K562 (cell line): Measurements from ENCODE around the gene MRRF. TPM values are rescaled to one million over a fixed set of nuclear protein-coding genes. Genes with fewer than 3 reads are reported as not detected.
A peak's percentile ranks its signal among the peaks of the same experiment; 100 is the strongest.

ENCODE experiments used
- BDP1 ChIP-seq: IDR thresholded peaks from 3 replicates; pipeline ENCODE4 v1.6.1; 2011; ENCODE audit not compliant: insufficient read length, insufficient read depth
- BRD9 ChIP-seq: fragments of 450-650 bp; IDR thresholded peaks from 2 replicates; pipeline ENCODE4 v1.6.1; 2018; ENCODE audit warnings: low read depth; ENCODE audit not compliant: partially characterized antibody
- CAMTA2 ChIP-seq: fragments of 250-450 bp; sonication (Bioruptor Pico); conservative IDR thresholded peaks from 2 replicates; pipeline ENCODE4 v1.5.1; 2022
- CCNT2 ChIP-seq: IDR thresholded peaks from 2 replicates; pipeline ENCODE4 v1.6.1; 2011; ENCODE audit warnings: borderline replicate concordance, low read depth, mild to moderate bottlenecking, moderate library complexity, mixed read lengths, low read length; ENCODE audit not compliant: insufficient read length; ENCODE audit errors: extremely low read depth
- DIDO1 ChIP-seq: fragments of 450-650 bp; IDR thresholded peaks from 2 replicates; pipeline ENCODE4 v1.6.1; 2016; ENCODE audit warnings: low read depth, missing biosample characterization, missing genetic modification characterization
- ELF4 ChIP-seq: fragments of 450-650 bp; formaldehyde crosslinking; IDR thresholded peaks from 2 replicates; pipeline ENCODE4 v1.4.0; 2022; ENCODE audit warnings: missing genetic modification characterization
- MCM5 ChIP-seq: fragments of 450-650 bp; IDR thresholded peaks from 2 replicates; pipeline ENCODE4 v1.6.1; 2016; ENCODE audit warnings: low read depth
- NR3C1 ChIP-seq: sonication (generic); formaldehyde crosslinking; IDR thresholded peaks from 2 replicates; pipeline ENCODE4 v1.8.1; 2022; ENCODE audit warnings: missing genetic modification reagents
- PCBP2 ChIP-seq: fragments of 200-400 bp; formaldehyde crosslinking; IDR thresholded peaks from 2 replicates; pipeline ENCODE4 v1.6.1; 2018; ENCODE audit warnings: low read length, low read depth, mild to moderate bottlenecking, moderate library complexity; ENCODE audit not compliant: poor library complexity, severe bottlenecking
- POLR2A ChIP-seq: fragments of 450-650 bp; conservative IDR thresholded peaks from 2 replicates; pipeline ENCODE4 v1.6.1; 2016
- POLR2H ChIP-seq: IDR thresholded peaks from 2 replicates; pipeline ENCODE4 v1.6.1; 2016; ENCODE audit warnings: missing genetic modification characterization, low read depth, mild to moderate bottlenecking, control low read depth, missing compliant biosample characterization, moderate library complexity
- RBM22 ChIP-seq: fragments of 200-400 bp; formaldehyde crosslinking; IDR thresholded peaks from 2 replicates; pipeline ENCODE4 v1.6.1; 2018; ENCODE audit warnings: low read length, low read depth; ENCODE audit not compliant: poor library complexity, severe bottlenecking
- RBM25 ChIP-seq: fragments of 200-400 bp; formaldehyde crosslinking; IDR thresholded peaks from 2 replicates; pipeline ENCODE4 v1.6.1; 2018; ENCODE audit warnings: low read length, low read depth, moderate library complexity; ENCODE audit not compliant: severe bottlenecking
- SMAD1 ChIP-seq: fragments of 150-350 bp; IDR thresholded peaks from 2 replicates; pipeline ENCODE4 v1.6.1; 2014; ENCODE audit warnings: low read length, low read depth; ENCODE audit not compliant: partially characterized antibody
- TAF15 ChIP-seq: fragments of 200-400 bp; formaldehyde crosslinking; IDR thresholded peaks from 2 replicates; pipeline ENCODE4 v1.6.1; 2017; ENCODE audit warnings: mild to moderate bottlenecking, low read depth, low read length, moderate library complexity
- ZBTB7A ChIP-seq: IDR thresholded peaks from 2 replicates; pipeline ENCODE4 v1.6.1; 2011; ENCODE audit warnings: low read depth, mild to moderate bottlenecking, low read length, moderate library complexity, borderline replicate concordance; ENCODE audit not compliant: control insufficient read depth
- polyA plus RNA-seq, 8 experiments: library from polyadenylated mRNA; depleted of rRNA in 4 of 8; stranded (reverse) in 5 of 8; unstranded in 3 of 8; fragments of >200 nt; fragmentation: Nextera tagmentation in 2 of 8; fragmentation: Illumina TruSeq in 1 of 8; extraction: Ambion mirVana in 2 of 8; extraction: Trizol in 1 of 8; gene quantifications; 2 replicates each; pipeline versions ENCODE4 v1.2.1 to v1.2.3, GENCODE V29; 2011 to 2014; ENCODE audit warnings: inconsistent platforms in 1 of 8, missing spikeins in 1 of 8
- total RNA-seq, 7 experiments: library from RNA; depleted of rRNA in 6 of 7; stranded (reverse); fragments of >200 nt in 6 of 7; fragmentation: Illumina TruSeq in 2 of 7; extraction: Trizol in 2 of 7; gene quantifications; 2 replicates each; pipeline versions ENCODE4 v1.2.1 to v1.2.3, GENCODE V29; 2011 to 2021; ENCODE audit warnings: low replicate concordance in 1 of 7
- TF ChIP-seq, protein P1 (sequence below): IDR thresholded peaks from 3 replicates; pipeline ENCODE4 v1.6.1; 2011; ENCODE audit warnings: borderline replicate concordance, mild to moderate bottlenecking; ENCODE audit not compliant: insufficient read length, insufficient read depth
- TF ChIP-seq, protein P2 (sequence below): fragments of 200-600 bp; sonication (generic); IDR thresholded peaks from one replicate; pipeline ENCODE4 v1.6.1; 2012; ENCODE audit warnings: mild to moderate bottlenecking, low read depth, low read length, inconsistent platforms

MRRF gene
- total and polyA plus RNA-seq, 9 of the 15 experiments (the other 6 are each of a cell fraction or from before 2014, with no cell fraction given): 55.0 to 105 (median 81.2) TPM

DNA sequence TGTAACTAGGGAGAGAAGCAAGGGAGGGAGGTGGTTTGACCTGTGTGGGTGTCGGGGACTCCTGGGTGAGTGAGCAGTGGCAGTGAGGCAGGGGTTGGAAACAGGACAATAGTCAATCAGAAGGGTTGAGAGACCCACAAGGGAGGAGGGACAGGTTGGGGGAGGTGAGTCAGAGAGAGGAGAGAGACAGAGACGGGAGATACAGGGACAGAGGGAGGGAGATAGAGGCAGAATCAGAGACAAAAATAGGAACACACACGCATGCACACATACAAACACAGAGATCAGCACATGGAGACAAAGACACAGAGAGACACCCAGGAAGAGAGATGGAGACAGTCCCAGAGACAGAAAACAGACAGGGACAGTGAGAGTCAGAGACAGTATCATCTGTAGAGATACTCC, 66.8 kb downstream of the MRRF start (continued):
- TF ChIP-seq, protein P1, sequence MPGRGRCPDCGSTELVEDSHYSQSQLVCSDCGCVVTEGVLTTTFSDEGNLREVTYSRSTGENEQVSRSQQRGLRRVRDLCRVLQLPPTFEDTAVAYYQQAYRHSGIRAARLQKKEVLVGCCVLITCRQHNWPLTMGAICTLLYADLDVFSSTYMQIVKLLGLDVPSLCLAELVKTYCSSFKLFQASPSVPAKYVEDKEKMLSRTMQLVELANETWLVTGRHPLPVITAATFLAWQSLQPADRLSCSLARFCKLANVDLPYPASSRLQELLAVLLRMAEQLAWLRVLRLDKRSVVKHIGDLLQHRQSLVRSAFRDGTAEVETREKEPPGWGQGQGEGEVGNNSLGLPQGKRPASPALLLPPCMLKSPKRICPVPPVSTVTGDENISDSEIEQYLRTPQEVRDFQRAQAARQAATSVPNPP: no peak
- no peak for TF ChIP-seq MCM5
- peak; percentile 72; the same call in 1 of the 2 replicates for TF ChIP-seq ELF4
- TF ChIP-seq BDP1: no peak
- peak; percentile 59; the same call in 1 of the 2 replicates for TF ChIP-seq POLR2A
- no peak for TF ChIP-seq PCBP2
- TF ChIP-seq ZBTB7A: no peak
- TF ChIP-seq CCNT2: no peak
- peak; percentile 80 for TF ChIP-seq BRD9
- TF ChIP-seq RBM22: no peak
- TF ChIP-seq SMAD1: no peak
- TF ChIP-seq, protein P2, sequence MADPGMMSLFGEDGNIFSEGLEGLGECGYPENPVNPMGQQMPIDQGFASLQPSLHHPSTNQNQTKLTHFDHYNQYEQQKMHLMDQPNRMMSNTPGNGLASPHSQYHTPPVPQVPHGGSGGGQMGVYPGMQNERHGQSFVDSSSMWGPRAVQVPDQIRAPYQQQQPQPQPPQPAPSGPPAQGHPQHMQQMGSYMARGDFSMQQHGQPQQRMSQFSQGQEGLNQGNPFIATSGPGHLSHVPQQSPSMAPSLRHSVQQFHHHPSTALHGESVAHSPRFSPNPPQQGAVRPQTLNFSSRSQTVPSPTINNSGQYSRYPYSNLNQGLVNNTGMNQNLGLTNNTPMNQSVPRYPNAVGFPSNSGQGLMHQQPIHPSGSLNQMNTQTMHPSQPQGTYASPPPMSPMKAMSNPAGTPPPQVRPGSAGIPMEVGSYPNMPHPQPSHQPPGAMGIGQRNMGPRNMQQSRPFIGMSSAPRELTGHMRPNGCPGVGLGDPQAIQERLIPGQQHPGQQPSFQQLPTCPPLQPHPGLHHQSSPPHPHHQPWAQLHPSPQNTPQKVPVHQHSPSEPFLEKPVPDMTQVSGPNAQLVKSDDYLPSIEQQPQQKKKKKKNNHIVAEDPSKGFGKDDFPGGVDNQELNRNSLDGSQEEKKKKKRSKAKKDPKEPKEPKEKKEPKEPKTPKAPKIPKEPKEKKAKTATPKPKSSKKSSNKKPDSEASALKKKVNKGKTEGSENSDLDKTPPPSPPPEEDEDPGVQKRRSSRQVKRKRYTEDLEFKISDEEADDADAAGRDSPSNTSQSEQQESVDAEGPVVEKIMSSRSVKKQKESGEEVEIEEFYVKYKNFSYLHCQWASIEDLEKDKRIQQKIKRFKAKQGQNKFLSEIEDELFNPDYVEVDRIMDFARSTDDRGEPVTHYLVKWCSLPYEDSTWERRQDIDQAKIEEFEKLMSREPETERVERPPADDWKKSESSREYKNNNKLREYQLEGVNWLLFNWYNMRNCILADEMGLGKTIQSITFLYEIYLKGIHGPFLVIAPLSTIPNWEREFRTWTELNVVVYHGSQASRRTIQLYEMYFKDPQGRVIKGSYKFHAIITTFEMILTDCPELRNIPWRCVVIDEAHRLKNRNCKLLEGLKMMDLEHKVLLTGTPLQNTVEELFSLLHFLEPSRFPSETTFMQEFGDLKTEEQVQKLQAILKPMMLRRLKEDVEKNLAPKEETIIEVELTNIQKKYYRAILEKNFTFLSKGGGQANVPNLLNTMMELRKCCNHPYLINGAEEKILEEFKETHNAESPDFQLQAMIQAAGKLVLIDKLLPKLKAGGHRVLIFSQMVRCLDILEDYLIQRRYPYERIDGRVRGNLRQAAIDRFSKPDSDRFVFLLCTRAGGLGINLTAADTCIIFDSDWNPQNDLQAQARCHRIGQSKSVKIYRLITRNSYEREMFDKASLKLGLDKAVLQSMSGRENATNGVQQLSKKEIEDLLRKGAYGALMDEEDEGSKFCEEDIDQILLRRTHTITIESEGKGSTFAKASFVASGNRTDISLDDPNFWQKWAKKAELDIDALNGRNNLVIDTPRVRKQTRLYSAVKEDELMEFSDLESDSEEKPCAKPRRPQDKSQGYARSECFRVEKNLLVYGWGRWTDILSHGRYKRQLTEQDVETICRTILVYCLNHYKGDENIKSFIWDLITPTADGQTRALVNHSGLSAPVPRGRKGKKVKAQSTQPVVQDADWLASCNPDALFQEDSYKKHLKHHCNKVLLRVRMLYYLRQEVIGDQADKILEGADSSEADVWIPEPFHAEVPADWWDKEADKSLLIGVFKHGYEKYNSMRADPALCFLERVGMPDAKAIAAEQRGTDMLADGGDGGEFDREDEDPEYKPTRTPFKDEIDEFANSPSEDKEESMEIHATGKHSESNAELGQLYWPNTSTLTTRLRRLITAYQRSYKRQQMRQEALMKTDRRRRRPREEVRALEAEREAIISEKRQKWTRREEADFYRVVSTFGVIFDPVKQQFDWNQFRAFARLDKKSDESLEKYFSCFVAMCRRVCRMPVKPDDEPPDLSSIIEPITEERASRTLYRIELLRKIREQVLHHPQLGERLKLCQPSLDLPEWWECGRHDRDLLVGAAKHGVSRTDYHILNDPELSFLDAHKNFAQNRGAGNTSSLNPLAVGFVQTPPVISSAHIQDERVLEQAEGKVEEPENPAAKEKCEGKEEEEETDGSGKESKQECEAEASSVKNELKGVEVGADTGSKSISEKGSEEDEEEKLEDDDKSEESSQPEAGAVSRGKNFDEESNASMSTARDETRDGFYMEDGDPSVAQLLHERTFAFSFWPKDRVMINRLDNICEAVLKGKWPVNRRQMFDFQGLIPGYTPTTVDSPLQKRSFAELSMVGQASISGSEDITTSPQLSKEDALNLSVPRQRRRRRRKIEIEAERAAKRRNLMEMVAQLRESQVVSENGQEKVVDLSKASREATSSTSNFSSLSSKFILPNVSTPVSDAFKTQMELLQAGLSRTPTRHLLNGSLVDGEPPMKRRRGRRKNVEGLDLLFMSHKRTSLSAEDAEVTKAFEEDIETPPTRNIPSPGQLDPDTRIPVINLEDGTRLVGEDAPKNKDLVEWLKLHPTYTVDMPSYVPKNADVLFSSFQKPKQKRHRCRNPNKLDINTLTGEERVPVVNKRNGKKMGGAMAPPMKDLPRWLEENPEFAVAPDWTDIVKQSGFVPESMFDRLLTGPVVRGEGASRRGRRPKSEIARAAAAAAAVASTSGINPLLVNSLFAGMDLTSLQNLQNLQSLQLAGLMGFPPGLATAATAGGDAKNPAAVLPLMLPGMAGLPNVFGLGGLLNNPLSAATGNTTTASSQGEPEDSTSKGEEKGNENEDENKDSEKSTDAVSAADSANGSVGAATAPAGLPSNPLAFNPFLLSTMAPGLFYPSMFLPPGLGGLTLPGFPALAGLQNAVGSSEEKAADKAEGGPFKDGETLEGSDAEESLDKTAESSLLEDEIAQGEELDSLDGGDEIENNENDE: no peak
- no peak for TF ChIP-seq TAF15
- TF ChIP-seq NR3C1: no peak
- TF ChIP-seq RBM25: no peak
- no peak for TF ChIP-seq CAMTA2 (CRISPR knock-in tag)
- TF ChIP-seq DIDO1: no peak
- TF ChIP-seq POLR2H (tag): no peak
